NCI-H1048 (cell line): Measurements from ENCODE around the gene CCDC167.

Experiments used
- DNase-seq: peaks from one replicate; lab custom pipeline; 2025; lab: John Stamatoyannopoulos, UW

CCDC167 gene

DNA sequence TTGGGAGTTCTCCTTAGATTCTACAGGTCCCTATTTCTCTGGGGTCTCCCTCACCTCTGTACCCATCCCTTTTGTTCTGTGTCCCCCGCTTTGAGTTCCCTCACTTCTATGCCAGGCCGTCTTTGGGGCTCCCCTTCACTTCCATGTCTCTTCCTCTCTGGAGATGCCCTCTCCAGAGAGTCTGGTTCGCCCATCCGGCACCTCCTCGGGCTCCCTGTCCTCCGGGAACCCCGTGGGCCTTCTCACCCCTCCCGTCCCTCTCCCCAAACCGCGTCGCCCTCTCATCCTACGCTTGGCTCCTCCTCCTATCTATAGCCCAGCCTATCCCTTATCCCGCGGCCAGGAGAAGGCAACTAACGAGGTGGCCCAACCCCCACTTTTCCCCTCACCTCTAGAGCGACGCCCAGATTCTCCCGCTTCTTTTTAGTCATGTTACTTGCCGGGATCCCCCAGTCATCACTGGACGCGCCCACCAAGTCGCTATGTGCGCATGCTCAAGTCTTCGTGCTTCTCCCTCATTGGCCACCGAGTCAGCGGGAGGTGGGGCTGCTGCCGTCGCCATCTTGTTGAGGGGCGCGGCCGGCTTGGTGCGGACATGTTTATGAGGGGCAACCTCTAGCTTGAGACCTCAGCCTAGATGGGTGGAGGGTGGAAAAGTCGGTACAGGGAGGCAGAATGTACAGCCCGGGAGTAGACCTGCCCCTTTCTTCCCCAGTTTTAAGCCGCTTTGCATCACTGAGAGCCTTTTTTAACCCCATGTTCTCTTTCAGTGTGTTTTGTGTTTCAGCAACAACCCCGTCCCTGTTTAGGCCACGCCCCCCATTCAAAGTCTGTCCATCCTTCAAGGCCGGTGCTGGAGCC lies at the start of gene CCDC167:
Gene CCDC167, minus strand, starts transcription at position 461 of the 861 bp plus-strand sequence. Its CDS starts 30 bp downstream, at position 431.
- DNase-seq, result peak; percentile 96

DNA sequence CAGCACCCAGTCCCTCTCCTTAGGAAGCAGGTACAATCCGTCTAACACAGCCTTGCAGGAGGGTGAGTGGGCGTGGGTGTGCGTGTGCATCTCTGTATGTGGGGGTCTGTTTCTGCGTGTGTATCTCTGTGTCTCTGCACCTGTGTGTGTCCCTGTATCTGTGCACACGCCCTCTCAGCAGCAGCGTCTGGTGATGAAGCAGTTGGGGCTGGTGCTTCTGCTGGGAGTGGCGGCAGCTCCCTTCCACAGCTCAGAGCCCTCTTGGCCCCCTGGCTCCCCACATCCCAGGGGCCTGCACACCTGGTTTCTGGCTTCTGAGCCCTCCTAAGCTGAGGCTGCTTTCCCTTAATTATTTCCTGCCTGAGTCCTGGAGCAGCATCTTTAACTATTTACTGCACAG lies 49.5 kb upstream of the CCDC167 start:
- DNase-seq, result no peak

DNA sequence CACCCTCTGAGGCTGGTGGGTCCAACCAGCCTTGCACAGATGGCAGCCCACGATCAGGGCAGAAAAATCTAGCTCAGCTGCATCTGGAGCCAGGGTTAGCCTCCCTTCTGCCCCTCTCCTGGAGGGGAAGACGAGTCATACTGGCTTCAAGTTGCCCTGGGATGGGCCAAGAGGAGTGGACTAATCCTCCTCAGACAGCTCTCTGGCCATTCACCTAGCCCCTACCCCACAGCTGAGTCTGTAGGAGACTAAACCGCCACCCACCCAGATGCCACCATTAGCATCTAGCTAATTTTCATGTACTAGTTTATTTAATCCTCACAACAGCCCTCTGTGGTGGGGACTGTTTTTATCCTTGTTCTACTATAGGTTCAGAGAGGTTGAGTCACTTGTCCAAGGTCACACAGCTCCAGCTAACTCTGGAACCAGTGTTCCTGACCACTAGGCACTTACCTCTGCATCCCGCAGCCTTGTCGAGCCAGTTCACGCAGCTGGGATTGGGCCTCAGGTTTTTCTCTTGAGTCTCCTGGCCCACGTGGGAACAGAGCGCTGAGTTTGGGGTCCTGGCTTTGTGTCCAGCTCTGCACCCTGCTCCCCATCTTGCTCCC lies 48.5 kb upstream of the CCDC167 start:
- DNase-seq, result no peak

GRCh38 chr6:37547564-37548061 lies 47.9 kb upstream of the CCDC167 start:
- no peak for DNase-seq

- no peak for DNase-seq
These were observed 46.6 kb upstream of the CCDC167 start for GRCh38 chr6:37546141-37546871.

DNA sequence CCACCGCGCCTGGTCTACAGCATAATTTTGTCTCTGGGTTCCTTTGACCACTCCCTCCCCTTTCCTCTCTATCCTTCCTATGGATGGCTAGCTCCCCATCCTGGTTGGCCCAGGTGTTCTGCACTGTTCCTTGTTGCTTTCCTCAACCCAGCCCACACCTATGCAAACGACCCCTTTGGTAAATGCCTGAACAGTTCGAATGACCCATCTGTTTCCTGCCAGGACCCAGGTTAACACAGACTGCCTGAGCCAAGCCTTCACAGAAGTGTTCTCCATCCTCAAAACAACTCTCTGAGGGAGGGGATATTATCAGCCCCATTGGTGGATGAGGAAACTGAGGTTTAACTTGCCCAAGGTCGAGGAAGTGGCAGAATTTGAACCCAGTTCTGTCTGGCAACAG lies 44.8 kb upstream of the CCDC167 start:
- no peak for DNase-seq

DNA sequence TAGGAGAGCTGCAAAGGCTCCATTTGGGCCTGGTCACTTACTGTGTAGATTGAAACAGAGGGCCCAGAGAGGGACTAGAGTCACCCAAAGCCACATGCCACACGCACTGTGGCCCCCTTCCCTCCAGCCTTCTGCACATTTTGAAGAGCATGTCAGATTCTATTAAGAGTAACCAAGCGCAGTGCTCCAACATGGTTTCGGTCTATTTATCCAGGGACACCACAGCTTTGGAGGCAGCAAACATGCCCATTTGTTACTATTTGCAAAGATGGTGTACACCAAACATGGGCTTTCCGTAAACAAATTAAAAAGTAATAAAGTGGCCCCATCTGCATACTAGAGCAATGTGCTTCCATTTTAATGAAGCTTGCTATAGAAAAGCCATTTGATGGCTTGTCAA lies 43.7 kb upstream of the CCDC167 start:
- no peak for DNase-seq

DNA sequence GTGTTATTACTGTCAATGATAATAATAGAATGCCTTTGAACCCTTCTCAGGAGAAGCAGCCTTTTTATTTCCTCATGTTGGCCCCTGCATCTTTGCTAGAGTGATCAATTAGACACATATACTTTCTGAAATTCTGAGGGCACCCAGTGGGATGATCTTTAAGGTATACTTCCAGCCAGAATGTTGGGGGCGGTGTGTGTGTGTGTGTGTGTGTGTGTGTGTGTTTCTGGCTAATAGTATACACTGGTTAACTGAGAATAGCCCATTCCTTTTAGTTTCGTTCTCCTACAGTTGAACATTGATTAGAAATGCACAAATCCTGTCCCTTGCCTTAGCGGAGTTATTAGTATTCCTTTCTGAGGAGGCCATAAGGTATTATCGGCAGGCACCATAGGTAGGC lies 41.7 kb upstream of the CCDC167 start:
- DNase-seq, result no peak

GRCh38 chr6:37540390-37540789 lies 40.7 kb upstream of the CCDC167 start:
- DNase-seq, result no peak

DNA sequence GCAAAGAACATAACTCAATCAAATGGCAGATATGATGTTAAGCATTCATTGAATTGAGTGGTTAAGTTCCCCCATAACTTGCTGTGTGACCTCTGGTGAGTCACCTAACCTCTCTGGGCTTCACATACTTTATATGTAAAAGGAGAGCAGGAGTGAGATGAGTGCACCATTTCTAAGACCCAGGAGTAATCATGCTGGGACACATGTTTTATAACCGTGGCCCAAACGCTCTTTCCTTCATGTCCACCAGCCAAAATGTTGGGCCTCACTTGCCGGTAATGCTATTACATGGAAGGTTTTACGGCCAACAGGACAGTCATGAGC lies 40.3 kb upstream of the CCDC167 start:
- no peak for DNase-seq

- DNase-seq, result no peak
These were observed 39.7 kb upstream of the CCDC167 start for GRCh38 chr6:37539171-37540028.

DNA sequence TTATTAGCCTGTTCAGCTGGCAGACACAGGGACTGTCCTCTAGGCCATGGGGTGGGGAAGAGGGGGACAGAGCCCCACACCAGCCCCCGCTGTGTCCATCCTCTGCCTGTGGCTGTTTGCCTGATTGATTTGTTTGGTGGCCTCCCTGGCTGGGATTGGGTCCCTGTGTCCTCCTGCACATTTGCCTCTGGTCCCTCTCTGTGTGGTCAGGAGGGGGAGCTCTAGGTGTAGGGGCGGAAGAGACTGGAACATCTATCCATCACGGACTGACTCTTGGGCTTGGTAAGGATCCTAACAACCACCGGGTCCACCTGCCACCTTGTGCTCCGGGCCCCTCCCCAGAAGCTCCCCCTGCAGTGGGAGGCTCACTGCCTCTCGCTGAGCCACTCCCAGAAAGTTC lies 38.4 kb upstream of the CCDC167 start:
- DNase-seq, result no peak

- DNase-seq, result no peak
These were observed 37.9 kb upstream of the CCDC167 start for GRCh38 chr6:37537548-37537947.

- DNase-seq, result no peak
These were observed 36.9 kb upstream of the CCDC167 start for GRCh38 chr6:37536491-37537190.

DNA sequence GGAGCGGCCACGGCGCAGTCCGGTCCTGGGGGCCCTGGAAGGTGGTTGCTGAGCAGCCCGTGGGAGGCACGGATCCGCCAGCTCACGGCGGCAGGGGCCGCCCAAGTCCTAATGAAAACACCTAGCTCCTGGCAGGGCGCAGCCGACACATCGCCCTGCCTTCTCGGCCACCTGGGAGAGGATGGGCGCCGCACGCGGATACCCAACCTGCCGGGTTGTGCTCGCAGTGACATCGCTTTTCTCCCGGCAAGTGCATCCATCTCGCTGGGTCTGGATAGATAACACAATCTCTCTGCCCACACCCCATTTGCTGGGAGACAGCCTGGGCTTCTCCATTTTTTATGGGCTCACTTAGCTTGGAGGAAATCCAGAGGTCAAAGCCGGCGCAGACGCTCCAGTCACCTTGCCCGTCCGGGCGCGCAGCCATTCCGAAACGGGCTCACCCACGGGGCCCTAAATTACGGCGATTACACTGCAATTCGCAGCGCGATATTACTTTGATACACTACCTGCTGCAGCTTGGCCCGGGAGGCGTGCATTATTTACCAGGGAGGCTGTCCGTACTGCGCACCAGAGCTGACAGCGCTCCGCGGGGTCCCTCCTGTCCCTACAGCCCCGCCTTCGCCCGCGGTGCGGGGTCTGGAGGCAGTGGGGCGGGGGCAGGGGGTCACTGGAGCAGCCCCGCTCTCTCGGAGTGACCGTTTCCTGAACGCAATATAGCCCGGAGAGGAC lies 36.2 kb upstream of the CCDC167 start:
- no peak for DNase-seq

- no peak for DNase-seq
These were observed 35.7 kb upstream of the CCDC167 start for GRCh38 chr6:37535428-37535758.

DNA sequence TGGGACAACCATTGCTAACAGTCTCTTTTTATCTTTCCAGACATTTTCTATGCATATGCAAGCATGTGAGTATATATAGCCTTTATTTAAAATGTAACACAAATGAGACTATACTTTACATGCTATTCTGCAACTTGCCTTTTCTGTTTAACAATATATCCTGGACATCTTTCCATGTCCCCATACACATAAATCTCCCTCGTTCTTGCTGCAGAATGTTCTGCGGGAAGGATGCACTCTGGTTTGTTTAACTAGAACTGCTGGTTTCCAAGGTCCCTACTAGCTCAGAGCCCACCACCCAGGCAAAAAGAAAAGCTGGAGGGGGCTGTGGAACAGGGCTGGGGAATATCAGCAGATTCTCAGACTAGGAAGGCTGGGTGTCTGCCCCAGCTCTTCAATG lies 35.2 kb upstream of the CCDC167 start:
- no peak for DNase-seq

- DNase-seq, result no peak
These were observed 32.4 kb upstream of the CCDC167 start for GRCh38 chr6:37532122-37532521.

GRCh38 chr6:37531437-37532036 lies 31.8 kb upstream of the CCDC167 start:
- no peak for DNase-seq

DNA sequence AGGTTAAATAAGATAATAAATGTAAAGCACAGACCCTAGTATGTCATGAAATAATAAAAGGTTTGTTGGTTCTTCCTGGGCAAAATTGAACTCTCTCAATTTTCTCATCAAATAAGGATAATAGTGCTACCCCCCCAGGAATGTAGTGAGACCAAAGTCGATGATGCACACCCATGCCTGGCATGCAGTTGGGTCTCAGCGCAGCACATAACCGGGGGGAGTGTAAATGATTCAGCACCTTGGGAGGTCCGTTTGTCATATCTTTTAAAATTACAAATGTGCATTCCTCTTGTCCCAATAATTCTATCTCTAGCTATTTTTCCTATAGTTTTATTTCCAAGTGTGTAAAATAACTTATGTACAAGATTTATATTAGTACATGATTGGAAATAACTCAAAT lies 31.3 kb upstream of the CCDC167 start:
- no peak for DNase-seq
